D721Med (cell line): ENCODE measurements around the gene ZBTB40.

ENCODE experiments used
- DNase-seq: peaks from one replicate; pipeline ENCODE4 v3.0.0; 2011; ENCODE audit warnings: low spot score; ENCODE audit not compliant: insufficient read length
- FAIRE-seq: peaks from 2 replicates; lab custom pipeline; 2011; peaks lifted over from hg19 to GRCh38; lab: Jason Lieb, UNC
- CTCF ChIP-seq: IDR thresholded peaks from 2 replicates; pipeline ENCODE4 v1.5.1; 2012; ENCODE audit warnings: mild to moderate bottlenecking, control low read depth; ENCODE audit not compliant: insufficient read depth; ENCODE audit errors: missing control alignments

The ZBTB40 gene

GRCh38 chr1:22520871-22521270 is 69.2 kb downstream of the ZBTB40 start:
- no peak for FAIRE-seq
- TF ChIP-seq CTCF: no peak
- no peak for DNase-seq

GRCh38 chr1:22521692-22522091 is 70.0 kb downstream of the ZBTB40 start:
- FAIRE-seq (no peak), DNase-seq (no peak)
- no peak for TF ChIP-seq CTCF

- DNase-seq (no peak), FAIRE-seq (no peak)
- no peak for TF ChIP-seq CTCF
Observed at GRCh38 chr1:22522221-22522743, 70.6 kb downstream of the ZBTB40 start.

DNA sequence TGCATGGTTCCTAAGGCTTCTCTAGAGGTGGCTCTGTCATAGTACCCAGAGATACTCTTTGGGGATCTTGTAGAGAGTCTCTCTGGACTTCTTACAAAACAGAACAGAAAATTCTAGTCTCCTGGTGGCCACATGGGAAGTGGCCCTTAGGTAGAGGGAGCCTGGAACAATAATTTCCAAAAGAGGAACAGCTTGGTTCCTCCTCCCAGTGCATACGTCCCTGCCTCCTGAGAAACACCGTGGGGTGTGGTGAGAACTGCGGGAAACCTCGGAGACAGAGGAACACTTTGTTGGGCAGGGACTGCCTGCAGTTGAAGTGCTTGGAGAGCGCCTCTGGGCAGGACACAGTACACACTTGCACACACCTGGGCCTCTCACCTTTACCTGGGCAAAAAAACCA is 72.8 kb downstream of the ZBTB40 start:
- FAIRE-seq (no peak), DNase-seq (no peak)
- no peak for TF ChIP-seq CTCF

DNA sequence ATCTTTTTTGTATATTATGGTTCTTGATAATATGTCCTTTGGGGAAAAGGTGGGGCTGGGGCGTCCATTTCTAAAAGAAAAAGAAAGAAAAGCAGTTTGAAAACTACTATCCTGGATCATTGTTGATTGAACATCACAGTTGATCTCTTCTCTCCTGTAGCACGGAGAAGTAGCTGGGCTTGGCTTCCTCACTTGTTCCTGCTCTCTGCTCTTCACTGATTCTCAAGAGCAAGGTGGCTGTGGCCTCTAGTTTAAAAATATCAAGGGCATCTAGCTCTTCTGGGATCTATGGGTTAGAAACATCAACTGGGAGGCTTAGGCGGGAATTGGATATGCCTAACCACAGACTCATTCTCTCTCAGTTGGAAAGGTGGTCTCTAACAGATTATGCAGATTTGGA is 73.6 kb downstream of the ZBTB40 start:
- no peak for DNase-seq
- FAIRE-seq: no peak
- no peak for TF ChIP-seq CTCF

- no peak for FAIRE-seq
- TF ChIP-seq CTCF: no peak
- no peak for DNase-seq
Observed at GRCh38 chr1:22525646-22526045, 74.0 kb downstream of the ZBTB40 start.

DNA sequence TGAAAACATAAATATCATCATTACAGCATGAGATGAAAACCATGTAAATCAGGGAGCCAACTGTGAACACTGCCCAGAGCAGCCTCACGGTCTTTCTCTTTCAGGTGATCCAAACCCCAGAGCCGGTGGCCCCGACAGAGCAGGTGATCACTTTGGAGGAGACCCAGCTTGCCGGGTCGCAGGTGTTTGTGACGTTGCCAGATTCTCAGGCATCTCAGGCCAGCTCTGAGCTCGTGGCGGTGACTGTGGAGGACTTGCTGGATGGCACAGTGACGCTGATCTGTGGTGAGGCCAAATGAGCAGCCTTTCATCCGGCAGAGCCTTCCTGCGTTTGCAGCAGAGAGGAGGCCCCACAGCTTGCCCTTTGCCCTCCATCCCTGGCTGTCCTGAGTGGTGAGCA is 74.4 kb downstream of the ZBTB40 start:
- FAIRE-seq (no peak), DNase-seq (no peak)
- TF ChIP-seq CTCF: no peak
